Stimulated activated CD4-positive, alpha-beta T cell treated with anti-CD3 and anti-CD28 coated beads, Interleukin-15, amount 100 ng/mL, for 48 hours (primary cell): ENCODE measurements around the gene MNS1.
A peak's percentile ranks its signal among the peaks of the same experiment; 100 is the strongest.
"Not testable (repeated sequence)": the region's sequence is repeated elsewhere in the genome, so short reads cannot be mapped to it uniquely, and the experiment has no call there.

Experiments used
- DNase-seq, 2 donors: peaks; one replicate each; pipeline ENCODE4 v3.0.0-alpha.2; 2020; ENCODE audit warnings: low read depth in 2 of 2

MNS1 gene

GRCh38 chr15:56464893-56465520 lies at the start of gene MNS1:
TSS of gene MNS1 (minus strand) at chr15:56465137. CDS start at chr15:56464972, 165 bp downstream.
- DNase-seq, result peak; percentile 63 to 67

- DNase-seq, result no peak
These were observed 31.7 kb upstream of the MNS1 start for GRCh38 chr15:56496635-56497034.

- DNase-seq, result no peak
These were observed 30.6 kb upstream of the MNS1 start for GRCh38 chr15:56495533-56495932.

GRCh38 chr15:56495053-56495452 lies 30.1 kb upstream of the MNS1 start:
- DNase-seq, result no peak

- no peak for DNase-seq
These were observed 28.0 kb upstream of the MNS1 start for GRCh38 chr15:56492791-56493555.

GRCh38 chr15:56492236-56492635 lies 27.3 kb upstream of the MNS1 start:
- no peak for DNase-seq

GRCh38 chr15:56491110-56491722 lies 26.3 kb upstream of the MNS1 start:
- DNase-seq, result peak; percentile 22 to 25

- DNase-seq, result no peak
These were observed 25.5 kb upstream of the MNS1 start for GRCh38 chr15:56490461-56490860.

- not testable (repeated sequence) for DNase-seq
These were observed 21.3 kb upstream of the MNS1 start for GRCh38 chr15:56486206-56486605.

- DNase-seq, result not testable (repeated sequence)
These were observed 20.5 kb upstream of the MNS1 start for GRCh38 chr15:56485426-56485825.

GRCh38 chr15:56484287-56484686 lies 19.4 kb upstream of the MNS1 start:
- no peak for DNase-seq

GRCh38 chr15:56475351-56475750 lies 10.4 kb upstream of the MNS1 start:
- DNase-seq, result no peak

GRCh38 chr15:56473017-56473416 lies 8.1 kb upstream of the MNS1 start:
- DNase-seq, result no peak

GRCh38 chr15:56472278-56472677 lies 7.3 kb upstream of the MNS1 start:
- no peak for DNase-seq

- no peak for DNase-seq
These were observed 6.6 kb upstream of the MNS1 start for GRCh38 chr15:56471440-56472069.

GRCh38 chr15:56469483-56469882 lies 4.5 kb upstream of the MNS1 start:
- no peak for DNase-seq

GRCh38 chr15:56468401-56468800 lies 3.5 kb upstream of the MNS1 start:
- DNase-seq, result no peak

GRCh38 chr15:56467616-56468015 lies 2.7 kb upstream of the MNS1 start:
- no peak for DNase-seq

- DNase-seq, result no peak
These were observed 4.0 kb downstream of the MNS1 start for GRCh38 chr15:56460947-56461346.

- DNase-seq, result no peak
These were observed 4.9 kb downstream of the MNS1 start for GRCh38 chr15:56460071-56460470.

- DNase-seq, result no peak
These were observed 5.8 kb downstream of the MNS1 start for GRCh38 chr15:56459096-56459495.

GRCh38 chr15:56456229-56456628 lies 8.7 kb downstream of the MNS1 start:
- no peak for DNase-seq

- DNase-seq, result no peak
These were observed 10.1 kb downstream of the MNS1 start for GRCh38 chr15:56454836-56455235.
